CD4-positive, alpha-beta T cell treated with Interleukin-15 for 4 hours (primary cell): ENCODE results near the gene INO80B.
A peak's percentile ranks its signal among the peaks of the same experiment; 100 is the strongest.

ENCODE experiments used
- DNase-seq: peaks from one replicate; pipeline ENCODE4 v3.0.0-alpha.2; 2020; ENCODE audit warnings: low spot score

Gene INO80B

DNA sequence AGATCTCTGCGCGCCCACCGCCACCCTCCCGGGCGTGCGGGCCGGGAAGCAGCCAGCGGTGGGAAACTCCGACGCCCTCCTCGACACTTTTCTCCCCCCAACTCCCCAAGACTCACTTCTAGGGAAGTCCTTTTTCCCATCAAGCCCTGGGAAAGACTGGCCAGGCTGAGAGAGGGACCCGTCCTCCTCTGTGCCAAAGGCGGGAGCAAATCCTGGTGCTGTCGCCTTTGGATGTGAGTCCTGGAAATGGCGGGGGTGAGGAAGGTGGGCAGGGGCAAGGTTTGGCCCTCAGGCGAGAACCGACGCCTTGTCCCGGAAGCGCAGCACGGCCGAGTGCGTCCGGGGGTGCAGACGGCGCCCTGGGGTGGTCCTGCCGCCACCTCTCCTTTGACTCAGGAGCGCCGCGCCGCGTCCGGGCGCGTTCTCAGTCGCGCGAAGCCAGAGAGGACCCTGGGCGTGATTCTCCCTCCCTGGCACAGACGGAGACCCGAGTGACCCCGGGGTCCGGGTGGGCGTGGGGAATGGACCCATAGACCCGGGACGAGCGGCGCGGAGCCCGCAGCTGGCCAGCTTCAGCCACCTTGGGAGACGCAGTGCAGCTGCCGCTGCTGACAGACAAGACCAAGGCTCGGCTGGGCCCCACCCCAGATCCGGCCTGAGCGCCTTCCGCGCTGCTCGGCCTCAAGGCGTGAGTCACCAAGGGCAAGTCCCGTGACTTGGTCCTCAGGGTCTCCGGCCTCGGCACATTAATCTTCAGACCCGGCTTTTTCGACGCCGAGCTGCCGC, 48.0 kb downstream of the INO80B start:
- DNase-seq = peak; percentile 56

DNA sequence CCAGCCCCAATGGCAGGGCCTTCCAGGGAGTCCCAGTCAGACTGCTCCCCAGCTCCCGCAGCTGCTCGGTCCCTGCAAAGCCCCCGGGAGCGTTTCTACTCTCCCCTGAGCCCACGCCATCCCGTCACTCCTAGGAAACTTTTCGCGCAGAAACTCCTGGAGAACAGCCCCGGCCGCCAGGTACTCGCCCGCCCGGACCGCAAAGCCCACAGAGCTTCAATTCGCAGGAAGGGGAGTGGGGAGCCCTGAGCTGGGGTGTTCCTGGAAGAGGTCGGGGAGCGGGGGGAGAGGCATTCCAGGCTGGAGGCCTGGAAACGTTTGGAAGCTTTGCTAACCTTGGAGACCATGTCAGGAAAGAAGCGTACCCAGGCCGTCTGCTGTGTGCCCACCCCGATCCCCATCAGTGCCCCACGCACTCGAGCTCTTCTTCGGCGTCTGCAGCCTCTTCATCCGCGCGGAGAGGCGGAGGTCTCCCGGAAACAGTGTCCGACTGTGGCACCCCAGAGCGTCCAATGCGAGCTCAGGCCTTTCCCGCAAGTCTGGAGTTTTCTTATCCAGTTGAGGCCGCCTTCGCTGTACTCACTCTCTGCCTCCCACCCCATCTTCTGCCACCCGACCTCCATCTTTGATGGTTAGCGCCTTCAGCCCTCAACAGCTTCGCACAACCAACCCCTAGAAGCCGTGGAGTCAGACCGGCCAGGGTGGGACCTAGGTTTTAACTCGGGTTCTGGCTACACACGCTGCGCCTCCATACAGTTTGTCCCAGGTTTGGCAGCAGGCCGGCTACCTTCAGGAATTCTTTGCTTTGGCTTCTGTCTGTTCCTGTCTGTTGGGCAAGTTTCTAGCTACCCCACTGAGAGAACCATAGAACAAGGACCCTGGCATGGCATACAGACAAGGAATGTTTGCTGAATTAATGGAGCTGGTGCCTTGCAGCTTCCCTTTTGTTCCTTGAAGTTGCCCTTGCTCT, 48.9 kb downstream of the INO80B start:
- DNase-seq = no peak

DNA sequence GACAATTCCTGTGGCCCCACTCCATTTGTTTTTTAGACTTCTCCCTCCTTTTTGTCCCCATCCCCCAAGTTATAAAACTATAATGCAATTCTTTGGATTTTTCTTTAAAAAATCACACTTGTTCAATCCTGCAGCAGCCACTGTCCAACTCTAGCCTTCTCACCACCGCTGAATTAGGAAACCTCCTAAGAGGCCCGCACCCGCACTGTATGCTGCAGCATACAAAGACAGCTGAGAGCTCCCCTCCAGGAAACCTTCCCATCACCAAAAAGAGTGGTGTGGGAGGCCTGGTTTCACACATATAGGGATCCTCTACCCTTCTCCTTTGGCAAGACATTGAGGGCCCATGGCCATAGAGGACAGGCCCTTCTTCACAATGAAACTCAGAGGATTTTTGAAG, 49.7 kb downstream of the INO80B start:
- no peak for DNase-seq

DNA sequence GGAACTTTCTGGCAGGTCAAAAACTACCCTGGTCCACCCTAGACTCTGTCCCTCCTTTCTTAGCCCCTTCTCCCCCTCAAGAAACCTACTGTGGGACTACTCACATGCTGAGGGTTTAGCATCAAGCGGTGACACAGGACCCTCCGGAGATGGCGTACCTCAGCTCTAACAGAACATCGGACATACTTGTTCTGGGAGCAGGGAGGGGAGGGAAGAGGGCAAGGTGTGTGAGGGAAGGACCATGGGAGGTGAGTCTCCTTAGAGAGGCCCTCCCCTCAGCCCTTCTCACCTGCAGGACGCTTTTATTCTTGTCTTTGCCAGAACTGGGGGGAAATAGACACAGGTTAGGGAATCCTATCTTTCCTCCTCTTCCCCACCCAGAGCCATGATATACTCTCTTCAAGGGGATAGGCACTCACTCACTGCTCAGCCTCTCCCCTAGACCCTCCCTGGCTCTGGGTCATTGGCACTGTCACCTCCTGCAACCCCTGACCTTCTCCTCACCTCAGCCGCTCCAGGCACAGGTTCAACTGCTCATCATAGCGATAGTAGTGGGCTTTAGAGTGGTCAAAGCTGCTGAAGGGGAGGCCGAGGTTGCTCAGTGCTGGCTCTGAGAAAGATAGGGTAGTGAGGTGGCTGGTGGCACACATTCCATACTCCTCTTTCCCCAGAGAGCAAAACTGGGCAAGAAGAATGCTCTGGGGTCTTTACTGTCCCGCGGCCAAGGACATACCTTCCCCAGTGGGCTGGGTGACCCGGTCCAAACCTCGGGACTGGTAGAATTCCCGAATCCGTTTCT, 50.8 kb downstream of the INO80B start:
- no peak for DNase-seq

DNA sequence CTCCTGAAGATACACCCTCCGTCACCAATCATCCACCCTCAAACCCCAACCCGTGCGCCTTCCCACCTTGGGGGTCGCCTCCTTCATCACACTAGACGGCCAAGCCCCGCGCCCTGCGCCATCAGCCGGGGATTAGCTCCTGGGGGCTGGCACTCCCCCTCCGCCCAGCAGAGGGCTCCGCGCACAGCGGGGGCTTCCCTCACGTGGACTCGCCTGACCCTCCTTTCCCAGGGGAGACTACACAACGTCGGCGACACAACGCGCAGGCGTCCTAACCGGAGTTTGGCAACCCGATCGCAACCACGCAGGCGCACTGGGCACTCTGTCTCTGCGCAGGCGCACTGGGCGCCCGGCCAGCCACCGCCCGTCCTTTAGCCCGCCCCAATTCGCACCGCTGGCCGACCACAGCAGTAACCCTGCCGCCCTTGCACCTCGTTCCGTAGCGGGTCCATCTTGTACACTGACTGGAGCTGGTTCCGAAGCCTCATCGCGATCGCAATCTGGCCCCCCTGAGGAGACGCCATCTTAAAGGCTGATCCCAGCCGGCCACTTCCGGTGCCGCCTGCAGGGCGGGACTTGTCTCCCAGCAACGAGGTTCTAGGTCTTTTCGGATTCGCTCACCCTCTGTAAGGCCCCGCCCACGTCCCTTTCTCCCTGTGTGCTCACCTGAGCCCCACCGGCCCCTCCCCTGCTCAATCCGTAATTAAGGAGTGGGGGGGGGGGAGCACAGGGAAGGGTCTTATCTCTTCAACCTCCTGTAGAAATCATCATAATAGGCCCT, 52.4 kb downstream of the INO80B start, which contains the start of gene PCGF1:
Gene PCGF1, minus strand, starts transcription at position 551 of the 781 bp plus-strand sequence. Its CDS starts 27 bp downstream, at position 524.
- DNase-seq = peak; percentile 98
